Activated CD8-positive, alpha-beta T cell treated with anti-CD3 and anti-CD28 coated beads, Interleukin-2, amount 10 ng/mL, durations not matched to agents 7 days and 5 days (primary cell): ENCODE data around the gene ASF1B. TPM values are rescaled to one million over a fixed set of nuclear protein-coding genes. Genes with fewer than 3 reads are reported as not detected.
A peak's percentile ranks its signal among the peaks of the same experiment; 100 is the strongest.
"Not testable (repeated sequence)": the region's sequence is repeated elsewhere in the genome, so short reads cannot be mapped to it uniquely, and the experiment has no call there.

Experiments
- ATAC-seq: fragments of 150-1000 bp; cut with Tn5 transposase; one replicate; pipeline ENCODE4 v1.10.0; 2021; ENCODE audit warnings: moderate library complexity
- CTCF ChIA-PET: fragments of 350-600 bp; sonication (Branson Sonifier 250); formaldehyde crosslinking; loops from one replicate; lab custom pipeline; 2021; ENCODE audit warnings: antibody characterized with exemption; lab: Charles Lee
- POLR2A ChIA-PET: fragments of 350-600 bp; sonication (Branson Sonifier 250); formaldehyde crosslinking; loops from one replicate; lab custom pipeline; 2021; ENCODE audit warnings: antibody characterized with exemption; lab: Charles Lee
- DNase-seq: peaks from one replicate; pipeline ENCODE4 v3.0.0-alpha.2; 2020
- H3K27ac Mint-ChIP-seq: one replicate; pipeline ENCODE4 v1.8.0; 2021; ENCODE audit warnings: mild to moderate bottlenecking, mixed read lengths
- H3K27me3 Mint-ChIP-seq: one replicate; pipeline ENCODE4 v1.8.0; 2021; ENCODE audit warnings: low read depth, mixed read lengths
- H3K36me3 Mint-ChIP-seq: one replicate; pipeline ENCODE4 v1.8.0; 2021; ENCODE audit warnings: low read depth, mixed read lengths
- H3K4me1 Mint-ChIP-seq: one replicate; pipeline ENCODE4 v1.8.0; 2021; ENCODE audit warnings: low read depth, mixed read lengths
- H3K4me3 Mint-ChIP-seq: one replicate; pipeline ENCODE4 v1.8.0; 2021; ENCODE audit warnings: mild to moderate bottlenecking, mixed read lengths
- H3K9me3 Mint-ChIP-seq: one replicate; pipeline ENCODE4 v1.8.0; 2022; ENCODE audit warnings: mixed read lengths; ENCODE audit not compliant: insufficient read depth
- total RNA-seq, 2 experiments: library from RNA; stranded (reverse); gene quantifications; one replicate each; pipeline ENCODE4 v1.2.3, GENCODE V29; 2021

Gene ASF1B
- 100 to 1,000 TPM; 131 TPM for total RNA-seq

- H3K4me1 Mint-ChIP-seq = peaks cover 48% of the 10 kb centered on the region
- DNase-seq = peak; percentile 99
- ChIA-PET CTCF (interaction anchor here (0.6 to 4.9 kb wide), 97 partner anchors 9 to 526 kb away, joined by 3 to 76 read pairs (median 4); partner anchors contain the start of genes ADGRE5, DDX39A, DNAJB1 and IL27RA), POLR2A (interaction anchor here (0.6 to 2.3 kb wide), 37 partner anchors 9 to 367 kb away, joined by 3 to 11 read pairs (median 4); partner anchors contain the start of genes ADGRE5 and PRKACA)
- H3K27me3 Mint-ChIP-seq = no peaks in the 10 kb centered on the region
- H3K27ac Mint-ChIP-seq = peak within 1 kb of the TSS; percentile 94
- H3K4me3 Mint-ChIP-seq = peak within 1 kb of the TSS; percentile 85
- no peaks in the 10 kb centered on the region for H3K9me3 Mint-ChIP-seq
- peaks cover 40% of the 10 kb centered on the region for H3K36me3 Mint-ChIP-seq
- ATAC-seq = peak; percentile 89
Measured at GRCh38 chr19:14136509-14137281, at the start of gene ASF1B. Gene ASF1B, minus strand, starts transcription at chr19:14136589. Its CDS starts 133 bp downstream, at chr19:14136456.

GRCh38 chr19:14185691-14186090, 49.3 kb upstream of the ASF1B start:
- ATAC-seq, POLR2A ChIA-PET, H3K4me1 Mint-ChIP-seq, H3K27ac Mint-ChIP-seq, H3K9me3 Mint-ChIP-seq, H3K27me3 Mint-ChIP-seq, DNase-seq, H3K4me3 Mint-ChIP-seq, H3K36me3 Mint-ChIP-seq: not testable (repeated sequence)
- CTCF ChIA-PET = interaction anchor here (1.2 kb wide), 1 partner anchor 163 kb away, joined by 4 read pairs; no protein-coding TSS in a partner anchor

- CTCF ChIA-PET = interaction anchor here (1.2 kb wide), 1 partner anchor 163 kb away, joined by 4 read pairs; no protein-coding TSS in a partner anchor
- no peaks in the 10 kb centered on the region for H3K9me3 Mint-ChIP-seq
Measured at GRCh38 chr19:14185158-14185557, 48.8 kb upstream of the ASF1B start.

GRCh38 chr19:14183741-14184350, 47.5 kb upstream of the ASF1B start:
- Mint-ChIP-seq H3K4me3 (no peak overlapping the region), H3K27ac (no peak overlapping the region), H3K27me3 (no peaks in the 10 kb centered on the region), H3K36me3 (no peaks in the 10 kb centered on the region), H3K4me1 (no peaks in the 10 kb centered on the region), H3K9me3 (no peaks in the 10 kb centered on the region)
- POLR2A ChIA-PET = no interaction called here
- CTCF ChIA-PET = interaction anchor here (0.6 to 1.4 kb wide), 2 partner anchors 66 to 165 kb away, joined by 3 to 4 read pairs; partner anchors contain the start of gene PRKACA
- ATAC-seq (no peak), DNase-seq (no peak)

More at GRCh38 chr19:14185158-14185557, 48.8 kb upstream of the ASF1B start:
- Mint-ChIP-seq H3K27ac (no peak overlapping the region), H3K36me3 (no peaks in the 10 kb centered on the region), H3K27me3 (no peaks in the 10 kb centered on the region), H3K4me3 (no peak overlapping the region), H3K4me1 (peaks cover 2% of the 10 kb centered on the region)
- no peak for DNase-seq
- POLR2A ChIA-PET = no interaction called here
- ATAC-seq = no peak

- POLR2A ChIA-PET = no interaction called here
- Mint-ChIP-seq H3K27ac (no peak overlapping the region), H3K9me3 (no peaks in the 10 kb centered on the region), H3K27me3 (no peaks in the 10 kb centered on the region), H3K4me3 (no peak overlapping the region), H3K36me3 (no peaks in the 10 kb centered on the region), H3K4me1 (no peaks in the 10 kb centered on the region)
- ATAC-seq (no peak), DNase-seq (no peak)
- CTCF ChIA-PET = interaction anchor here (1.4 kb wide), 1 partner anchor 166 kb away, joined by 4 read pairs; no protein-coding TSS in a partner anchor
Measured at GRCh38 chr19:14182476-14182875, 46.1 kb upstream of the ASF1B start.

GRCh38 chr19:14181906-14182305, 45.5 kb upstream of the ASF1B start:
- Mint-ChIP-seq H3K4me3 (no peak overlapping the region), H3K27ac (no peak overlapping the region), H3K9me3 (no peaks in the 10 kb centered on the region), H3K4me1 (no peaks in the 10 kb centered on the region), H3K36me3 (no peaks in the 10 kb centered on the region), H3K27me3 (no peaks in the 10 kb centered on the region)
- CTCF ChIA-PET = no interaction called here
- POLR2A ChIA-PET = no interaction called here
- no peak for DNase-seq
- no peak for ATAC-seq

- CTCF ChIA-PET, H3K4me3 Mint-ChIP-seq, ATAC-seq, H3K27ac Mint-ChIP-seq, H3K9me3 Mint-ChIP-seq, POLR2A ChIA-PET, H3K4me1 Mint-ChIP-seq, H3K36me3 Mint-ChIP-seq, H3K27me3 Mint-ChIP-seq, DNase-seq: not testable (repeated sequence)
Measured at GRCh38 chr19:14181199-14181598, 44.8 kb upstream of the ASF1B start.

- no peaks in the 10 kb centered on the region for H3K27me3 Mint-ChIP-seq
- H3K4me3 Mint-ChIP-seq = no peak overlapping the region
- no peak for ATAC-seq
- H3K4me1 Mint-ChIP-seq = peaks cover 3% of the 10 kb centered on the region
- H3K36me3 Mint-ChIP-seq = no peaks in the 10 kb centered on the region
- ChIA-PET CTCF (no interaction called here), POLR2A (interaction anchor here (2.1 kb wide), 1 partner anchor 41 kb away, joined by 6 read pairs; the partner anchor contains the start of gene ASF1B)
- H3K27ac Mint-ChIP-seq = no peak overlapping the region
- H3K9me3 Mint-ChIP-seq = no peaks in the 10 kb centered on the region
- DNase-seq = no peak
Measured at GRCh38 chr19:14177496-14178074, 41.2 kb upstream of the ASF1B start.

GRCh38 chr19:14175351-14175792, 39.0 kb upstream of the ASF1B start:
- DNase-seq (no peak), ATAC-seq (no peak)
- no peak overlapping the region for H3K27ac Mint-ChIP-seq
- H3K4me3 Mint-ChIP-seq = no peak overlapping the region
- ChIA-PET POLR2A (no interaction called here), CTCF (interaction anchor here (0.7 to 1.7 kb wide), 3 partner anchors 39 to 1095 kb away, joined by 3 to 6 read pairs (median 3); partner anchors contain the start of gene ASF1B)
- H3K4me1 Mint-ChIP-seq = peaks cover 3% of the 10 kb centered on the region
- no peaks in the 10 kb centered on the region for H3K9me3 Mint-ChIP-seq
- H3K27me3 Mint-ChIP-seq = no peaks in the 10 kb centered on the region
- H3K36me3 Mint-ChIP-seq = peaks cover 2% of the 10 kb centered on the region

GRCh38 chr19:14174883-14175282, 38.5 kb upstream of the ASF1B start:
- ATAC-seq (no peak), DNase-seq (no peak)
- no peak overlapping the region for H3K27ac Mint-ChIP-seq
- no peak overlapping the region for H3K4me3 Mint-ChIP-seq
- H3K9me3 Mint-ChIP-seq = no peaks in the 10 kb centered on the region
- ChIA-PET CTCF (interaction anchor here (0.7 kb wide), 1 partner anchor 1094 kb away, joined by 3 read pairs; no protein-coding TSS in a partner anchor), POLR2A (no interaction called here)
- H3K36me3 Mint-ChIP-seq = peaks cover 6% of the 10 kb centered on the region
- peaks cover 5% of the 10 kb centered on the region for H3K4me1 Mint-ChIP-seq
- H3K27me3 Mint-ChIP-seq = no peaks in the 10 kb centered on the region

GRCh38 chr19:14168993-14169392, 32.6 kb upstream of the ASF1B start:
- H3K4me3 Mint-ChIP-seq = no peak overlapping the region
- no peak for DNase-seq
- H3K4me1 Mint-ChIP-seq = peaks cover 33% of the 10 kb centered on the region
- H3K27ac Mint-ChIP-seq = no peak overlapping the region
- ChIA-PET CTCF (interaction anchor here (1.3 kb wide), 1 partner anchor 266 kb away, joined by 3 read pairs; no protein-coding TSS in a partner anchor), POLR2A (interaction anchor here (1.2 kb wide), 2 partner anchors 16 to 349 kb away, joined by 3 read pairs; partner anchors contain the start of gene DNAJB1)
- H3K36me3 Mint-ChIP-seq = peaks cover 8% of the 10 kb centered on the region
- H3K9me3 Mint-ChIP-seq = no peaks in the 10 kb centered on the region
- H3K27me3 Mint-ChIP-seq = no peaks in the 10 kb centered on the region
- no peak for ATAC-seq
